K562 (cell line): ENCODE measurements around the gene SLC1A5. TPM values are rescaled to one million over a fixed set of nuclear protein-coding genes. Genes with fewer than 3 reads are reported as not detected.

Experiments
- CHD1 ChIP-seq: fragments of 200-600 bp; sonication (generic); IDR thresholded peaks from one replicate; pipeline ENCODE4 v1.6.1; 2012; ENCODE audit warnings: mild to moderate bottlenecking, moderate library complexity, low read length, inconsistent platforms
- FOXK1 ChIP-seq: sonication (generic); formaldehyde crosslinking; IDR thresholded peaks from 2 replicates; pipeline ENCODE4 v1.8.0; 2022; ENCODE audit warnings: missing genetic modification reagents, mild to moderate bottlenecking, borderline replicate concordance
- MCM7 ChIP-seq, 2 experiments: fragments of 450-650 bp; IDR thresholded peaks; 2 replicates each; pipeline ENCODE4 v1.6.1; 2016 to 2018
- TGIF2 ChIP-seq: sonication (generic); formaldehyde crosslinking; IDR thresholded peaks from 2 replicates; pipeline ENCODE4 v1.8.1; 2022; ENCODE audit warnings: mild to moderate bottlenecking, missing genetic modification reagents, moderate library complexity
- ZKSCAN8 ChIP-seq: fragments of 200-800 bp; sonication (Bioruptor generic); IDR thresholded peaks from 2 replicates; pipeline ENCODE4 v1.6.1; 2016; ENCODE audit warnings: missing genetic modification characterization, missing compliant biosample characterization
- ZNF311 ChIP-seq: fragments of 250-450 bp; sonication (Bioruptor Pico); IDR thresholded peaks from 2 replicates; pipeline ENCODE4 v1.4.0; 2020; ENCODE audit warnings: mild to moderate bottlenecking, moderate library complexity
- polyA plus RNA-seq, 8 experiments: library from polyadenylated mRNA; depleted of rRNA in 4 of 8; stranded (reverse) in 5 of 8; unstranded in 3 of 8; fragments of >200 nt; fragmentation: Nextera tagmentation in 2 of 8; fragmentation: Illumina TruSeq in 1 of 8; extraction: Ambion mirVana in 2 of 8; extraction: Trizol in 1 of 8; gene quantifications; 2 replicates each; pipeline versions ENCODE4 v1.2.1 to v1.2.3, GENCODE V29; 2011 to 2014; ENCODE audit warnings: inconsistent platforms in 1 of 8, missing spikeins in 1 of 8
- total RNA-seq, 7 experiments: library from RNA; depleted of rRNA in 6 of 7; stranded (reverse); fragments of >200 nt in 6 of 7; fragmentation: Illumina TruSeq in 2 of 7; extraction: Trizol in 2 of 7; gene quantifications; 2 replicates each; pipeline versions ENCODE4 v1.2.1 to v1.2.3, GENCODE V29; 2011 to 2021; ENCODE audit warnings: low replicate concordance in 1 of 7
- TF ChIP-seq, protein P1 (sequence below): fragments of 250-450 bp; sonication (Bioruptor Pico); IDR thresholded peaks from 2 replicates; pipeline ENCODE4 v1.8.0; 2022; ENCODE audit warnings: inconsistent platforms
- TF ChIP-seq, protein P2 (sequence below): fragments of 450-650 bp; IDR thresholded peaks from 2 replicates; pipeline ENCODE4 v1.6.1; 2016; ENCODE audit warnings: low read depth
- TF ChIP-seq, protein P3 (sequence below): fragments of 450-650 bp; IDR thresholded peaks from 2 replicates; pipeline ENCODE4 v1.6.1; 2018; ENCODE audit not compliant: partially characterized antibody
- TF ChIP-seq, protein P4 (sequence below): fragments of 450-650 bp; IDR thresholded peaks from 2 replicates; pipeline ENCODE4 v1.7.0; 2016; ENCODE audit warnings: borderline replicate concordance
- TF ChIP-seq, protein P5 (sequence below): fragments of 450-650 bp; IDR thresholded peaks from 2 replicates; pipeline ENCODE4 v1.6.1; 2016

The SLC1A5 gene
- total and polyA plus RNA-seq, 9 of the 15 experiments (the other 6 are each of a cell fraction or from before 2014, with no cell fraction given), result 31.2 to 417 (median 134) TPM

DNA sequence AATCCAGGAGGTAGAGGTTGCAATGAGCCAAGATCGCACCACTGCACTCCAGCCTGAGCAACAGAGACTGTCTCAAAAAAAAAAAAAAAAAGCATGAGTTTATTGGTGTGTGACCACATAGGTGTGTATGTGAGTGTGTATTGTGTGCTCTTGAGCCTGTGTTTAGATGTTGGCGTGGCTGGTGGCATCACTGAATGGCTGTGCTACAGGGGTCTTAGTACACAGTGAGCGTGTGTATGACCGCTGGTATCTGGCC, 2.5 kb downstream of the SLC1A5 start (continued):
- TF ChIP-seq, protein P1, sequence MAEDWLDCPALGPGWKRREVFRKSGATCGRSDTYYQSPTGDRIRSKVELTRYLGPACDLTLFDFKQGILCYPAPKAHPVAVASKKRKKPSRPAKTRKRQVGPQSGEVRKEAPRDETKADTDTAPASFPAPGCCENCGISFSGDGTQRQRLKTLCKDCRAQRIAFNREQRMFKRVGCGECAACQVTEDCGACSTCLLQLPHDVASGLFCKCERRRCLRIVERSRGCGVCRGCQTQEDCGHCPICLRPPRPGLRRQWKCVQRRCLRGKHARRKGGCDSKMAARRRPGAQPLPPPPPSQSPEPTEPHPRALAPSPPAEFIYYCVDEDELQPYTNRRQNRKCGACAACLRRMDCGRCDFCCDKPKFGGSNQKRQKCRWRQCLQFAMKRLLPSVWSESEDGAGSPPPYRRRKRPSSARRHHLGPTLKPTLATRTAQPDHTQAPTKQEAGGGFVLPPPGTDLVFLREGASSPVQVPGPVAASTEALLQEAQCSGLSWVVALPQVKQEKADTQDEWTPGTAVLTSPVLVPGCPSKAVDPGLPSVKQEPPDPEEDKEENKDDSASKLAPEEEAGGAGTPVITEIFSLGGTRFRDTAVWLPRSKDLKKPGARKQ, result no peak
- TF ChIP-seq, protein P2, sequence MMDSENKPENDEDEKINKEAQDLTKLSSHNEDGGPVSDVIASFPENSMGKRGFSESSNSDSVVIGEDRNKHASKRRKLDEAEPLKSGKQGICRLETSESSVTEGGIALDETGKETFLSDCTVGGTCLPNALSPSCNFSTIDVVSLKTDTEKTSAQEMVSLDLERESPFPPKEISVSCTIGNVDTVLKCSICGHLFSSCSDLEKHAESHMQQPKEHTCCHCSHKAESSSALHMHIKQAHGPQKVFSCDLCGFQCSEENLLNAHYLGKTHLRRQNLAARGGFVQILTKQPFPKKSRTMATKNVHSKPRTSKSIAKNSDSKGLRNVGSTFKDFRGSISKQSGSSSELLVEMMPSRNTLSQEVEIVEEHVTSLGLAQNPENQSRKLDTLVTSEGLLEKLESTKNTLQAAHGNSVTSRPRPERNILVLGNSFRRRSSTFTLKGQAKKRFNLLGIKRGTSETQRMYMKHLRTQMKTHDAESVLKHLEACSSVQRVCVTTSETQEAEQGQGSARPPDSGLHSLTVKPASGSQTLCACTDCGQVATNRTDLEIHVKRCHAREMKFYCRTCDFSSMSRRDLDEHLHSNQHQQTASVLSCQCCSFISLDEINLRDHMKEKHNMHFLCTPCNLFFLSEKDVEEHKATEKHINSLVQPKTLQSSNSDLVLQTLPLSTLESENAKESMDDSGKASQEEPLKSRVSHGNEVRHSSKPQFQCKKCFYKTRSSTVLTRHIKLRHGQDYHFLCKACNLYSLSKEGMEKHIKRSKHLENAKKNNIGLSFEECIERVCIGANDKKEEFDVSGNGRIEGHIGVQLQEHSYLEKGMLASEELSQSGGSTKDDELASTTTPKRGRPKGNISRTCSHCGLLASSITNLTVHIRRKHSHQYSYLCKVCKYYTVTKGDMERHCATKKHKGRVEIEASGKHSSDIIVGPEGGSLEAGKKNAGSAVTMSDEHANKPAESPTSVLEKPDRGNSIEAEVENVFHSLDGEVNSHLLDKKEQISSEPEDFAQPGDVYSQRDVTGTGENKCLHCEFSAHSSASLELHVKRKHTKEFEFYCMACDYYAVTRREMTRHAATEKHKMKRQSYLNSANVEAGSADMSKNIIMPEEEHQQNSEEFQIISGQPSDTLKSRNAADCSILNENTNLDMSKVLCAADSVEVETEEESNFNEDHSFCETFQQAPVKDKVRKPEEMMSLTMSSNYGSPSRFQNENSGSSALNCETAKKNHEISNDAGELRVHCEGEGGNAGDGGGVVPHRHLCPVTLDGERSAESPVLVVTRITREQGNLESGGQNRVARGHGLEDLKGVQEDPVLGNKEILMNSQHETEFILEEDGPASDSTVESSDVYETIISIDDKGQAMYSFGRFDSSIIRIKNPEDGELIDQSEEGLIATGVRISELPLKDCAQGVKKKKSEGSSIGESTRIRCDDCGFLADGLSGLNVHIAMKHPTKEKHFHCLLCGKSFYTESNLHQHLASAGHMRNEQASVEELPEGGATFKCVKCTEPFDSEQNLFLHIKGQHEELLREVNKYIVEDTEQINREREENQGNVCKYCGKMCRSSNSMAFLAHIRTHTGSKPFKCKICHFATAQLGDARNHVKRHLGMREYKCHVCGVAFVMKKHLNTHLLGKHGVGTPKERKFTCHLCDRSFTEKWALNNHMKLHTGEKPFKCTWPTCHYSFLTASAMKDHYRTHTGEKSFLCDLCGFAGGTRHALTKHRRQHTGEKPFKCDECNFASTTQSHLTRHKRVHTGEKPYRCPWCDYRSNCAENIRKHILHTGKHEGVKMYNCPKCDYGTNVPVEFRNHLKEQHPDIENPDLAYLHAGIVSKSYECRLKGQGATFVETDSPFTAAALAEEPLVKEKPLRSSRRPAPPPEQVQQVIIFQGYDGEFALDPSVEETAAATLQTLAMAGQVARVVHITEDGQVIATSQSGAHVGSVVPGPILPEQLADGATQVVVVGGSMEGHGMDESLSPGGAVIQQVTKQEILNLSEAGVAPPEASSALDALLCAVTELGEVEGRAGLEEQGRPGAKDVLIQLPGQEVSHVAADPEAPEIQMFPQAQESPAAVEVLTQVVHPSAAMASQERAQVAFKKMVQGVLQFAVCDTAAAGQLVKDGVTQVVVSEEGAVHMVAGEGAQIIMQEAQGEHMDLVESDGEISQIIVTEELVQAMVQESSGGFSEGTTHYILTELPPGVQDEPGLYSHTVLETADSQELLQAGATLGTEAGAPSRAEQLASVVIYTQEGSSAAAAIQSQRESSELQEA, result no peak
- no peak for TF ChIP-seq MCM7 (IDR thresholded peaks at IDR 0.05)
- peak; percentile 76; the same call in 1 of the 2 replicates for TF ChIP-seq FOXK1 (CRISPR knock-in tag)
- no peak for TF ChIP-seq TGIF2 (CRISPR knock-in tag)
- TF ChIP-seq, protein P3, sequence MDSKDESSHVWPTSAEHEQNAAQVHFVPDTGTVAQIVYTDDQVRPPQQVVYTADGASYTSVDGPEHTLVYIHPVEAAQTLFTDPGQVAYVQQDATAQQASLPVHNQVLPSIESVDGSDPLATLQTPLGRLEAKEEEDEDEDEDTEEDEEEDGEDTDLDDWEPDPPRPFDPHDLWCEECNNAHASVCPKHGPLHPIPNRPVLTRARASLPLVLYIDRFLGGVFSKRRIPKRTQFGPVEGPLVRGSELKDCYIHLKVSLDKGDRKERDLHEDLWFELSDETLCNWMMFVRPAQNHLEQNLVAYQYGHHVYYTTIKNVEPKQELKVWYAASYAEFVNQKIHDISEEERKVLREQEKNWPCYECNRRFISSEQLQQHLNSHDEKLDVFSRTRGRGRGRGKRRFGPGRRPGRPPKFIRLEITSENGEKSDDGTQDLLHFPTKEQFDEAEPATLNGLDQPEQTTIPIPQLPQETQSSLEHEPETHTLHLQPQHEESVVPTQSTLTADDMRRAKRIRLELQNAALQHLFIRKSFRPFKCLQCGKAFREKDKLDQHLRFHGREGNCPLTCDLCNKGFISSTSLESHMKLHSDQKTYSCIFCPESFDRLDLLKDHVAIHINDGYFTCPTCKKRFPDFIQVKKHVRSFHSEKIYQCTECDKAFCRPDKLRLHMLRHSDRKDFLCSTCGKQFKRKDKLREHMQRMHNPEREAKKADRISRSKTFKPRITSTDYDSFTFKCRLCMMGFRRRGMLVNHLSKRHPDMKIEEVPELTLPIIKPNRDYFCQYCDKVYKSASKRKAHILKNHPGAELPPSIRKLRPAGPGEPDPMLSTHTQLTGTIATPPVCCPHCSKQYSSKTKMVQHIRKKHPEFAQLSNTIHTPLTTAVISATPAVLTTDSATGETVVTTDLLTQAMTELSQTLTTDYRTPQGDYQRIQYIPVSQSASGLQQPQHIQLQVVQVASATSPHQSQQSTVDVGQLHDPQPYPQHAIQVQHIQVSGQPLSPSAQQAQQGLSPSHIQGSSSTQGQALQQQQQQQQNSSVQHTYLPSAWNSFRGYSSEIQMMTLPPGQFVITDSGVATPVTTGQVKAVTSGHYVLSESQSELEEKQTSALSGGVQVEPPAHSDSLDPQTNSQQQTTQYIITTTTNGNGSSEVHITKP, result no peak
- TF ChIP-seq, protein P4, sequence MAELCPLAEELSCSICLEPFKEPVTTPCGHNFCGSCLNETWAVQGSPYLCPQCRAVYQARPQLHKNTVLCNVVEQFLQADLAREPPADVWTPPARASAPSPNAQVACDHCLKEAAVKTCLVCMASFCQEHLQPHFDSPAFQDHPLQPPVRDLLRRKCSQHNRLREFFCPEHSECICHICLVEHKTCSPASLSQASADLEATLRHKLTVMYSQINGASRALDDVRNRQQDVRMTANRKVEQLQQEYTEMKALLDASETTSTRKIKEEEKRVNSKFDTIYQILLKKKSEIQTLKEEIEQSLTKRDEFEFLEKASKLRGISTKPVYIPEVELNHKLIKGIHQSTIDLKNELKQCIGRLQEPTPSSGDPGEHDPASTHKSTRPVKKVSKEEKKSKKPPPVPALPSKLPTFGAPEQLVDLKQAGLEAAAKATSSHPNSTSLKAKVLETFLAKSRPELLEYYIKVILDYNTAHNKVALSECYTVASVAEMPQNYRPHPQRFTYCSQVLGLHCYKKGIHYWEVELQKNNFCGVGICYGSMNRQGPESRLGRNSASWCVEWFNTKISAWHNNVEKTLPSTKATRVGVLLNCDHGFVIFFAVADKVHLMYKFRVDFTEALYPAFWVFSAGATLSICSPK, result no peak
- no peak for TF ChIP-seq ZKSCAN8
- TF ChIP-seq, protein P5, sequence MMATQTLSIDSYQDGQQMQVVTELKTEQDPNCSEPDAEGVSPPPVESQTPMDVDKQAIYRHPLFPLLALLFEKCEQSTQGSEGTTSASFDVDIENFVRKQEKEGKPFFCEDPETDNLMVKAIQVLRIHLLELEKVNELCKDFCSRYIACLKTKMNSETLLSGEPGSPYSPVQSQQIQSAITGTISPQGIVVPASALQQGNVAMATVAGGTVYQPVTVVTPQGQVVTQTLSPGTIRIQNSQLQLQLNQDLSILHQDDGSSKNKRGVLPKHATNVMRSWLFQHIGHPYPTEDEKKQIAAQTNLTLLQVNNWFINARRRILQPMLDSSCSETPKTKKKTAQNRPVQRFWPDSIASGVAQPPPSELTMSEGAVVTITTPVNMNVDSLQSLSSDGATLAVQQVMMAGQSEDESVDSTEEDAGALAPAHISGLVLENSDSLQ, result no peak
- TF ChIP-seq ZNF311 (CRISPR knock-in tag), result no peak
- TF ChIP-seq CHD1, result peak; percentile 89
